Mucosa of stomach (tissue), 1 donor: ENCODE results near the gene TFAP2B.

ENCODE experiments used
- H3K27me3 ChIP-seq: one replicate; pipeline ENCODE4 v1.7.0; 2013; ENCODE audit warnings: mild to moderate bottlenecking, low read length; ENCODE audit not compliant: control insufficient read depth, insufficient read depth
- H3K36me3 ChIP-seq: one replicate; pipeline ENCODE4 v1.7.0; 2013; ENCODE audit warnings: low read length; ENCODE audit not compliant: control insufficient read depth, insufficient read depth
- H3K4me1 ChIP-seq: one replicate; pipeline ENCODE4 v1.7.0; 2013; ENCODE audit warnings: mild to moderate bottlenecking, low read length; ENCODE audit not compliant: control insufficient read depth, insufficient read depth
- H3K4me3 ChIP-seq: one replicate; pipeline ENCODE4 v1.7.0; 2013; ENCODE audit warnings: low read length
- H3K9ac ChIP-seq: one replicate; pipeline ENCODE4 v1.7.0; 2013; ENCODE audit warnings: mild to moderate bottlenecking, low read length, moderate library complexity
- H3K9me3 ChIP-seq: one replicate; pipeline ENCODE4 v1.7.0; 2013; ENCODE audit warnings: mild to moderate bottlenecking, low read length, moderate library complexity; ENCODE audit not compliant: control insufficient read depth
- donor health status: Pancreatic carcinoma.

The TFAP2B gene

GRCh38 chr6:50843842-50844241, 25.2 kb downstream of the TFAP2B start:
- Histone ChIP-seq H3K9ac (no peak overlapping the region), H3K9me3 (no peaks in the 10 kb centered on the region), H3K4me1 (no peaks in the 10 kb centered on the region), H3K27me3 (peaks cover 91% of the 10 kb centered on the region), H3K4me3 (no peak overlapping the region), H3K36me3 (no peaks in the 10 kb centered on the region)

- Histone ChIP-seq H3K4me3 (no peak overlapping the region), H3K36me3 (no peaks in the 10 kb centered on the region), H3K9me3 (no peaks in the 10 kb centered on the region), H3K4me1 (no peaks in the 10 kb centered on the region), H3K9ac (no peak overlapping the region), H3K27me3 (peaks cover 99% of the 10 kb centered on the region)
These were observed 26.9 kb downstream of the TFAP2B start for GRCh38 chr6:50845499-50846143.

DNA sequence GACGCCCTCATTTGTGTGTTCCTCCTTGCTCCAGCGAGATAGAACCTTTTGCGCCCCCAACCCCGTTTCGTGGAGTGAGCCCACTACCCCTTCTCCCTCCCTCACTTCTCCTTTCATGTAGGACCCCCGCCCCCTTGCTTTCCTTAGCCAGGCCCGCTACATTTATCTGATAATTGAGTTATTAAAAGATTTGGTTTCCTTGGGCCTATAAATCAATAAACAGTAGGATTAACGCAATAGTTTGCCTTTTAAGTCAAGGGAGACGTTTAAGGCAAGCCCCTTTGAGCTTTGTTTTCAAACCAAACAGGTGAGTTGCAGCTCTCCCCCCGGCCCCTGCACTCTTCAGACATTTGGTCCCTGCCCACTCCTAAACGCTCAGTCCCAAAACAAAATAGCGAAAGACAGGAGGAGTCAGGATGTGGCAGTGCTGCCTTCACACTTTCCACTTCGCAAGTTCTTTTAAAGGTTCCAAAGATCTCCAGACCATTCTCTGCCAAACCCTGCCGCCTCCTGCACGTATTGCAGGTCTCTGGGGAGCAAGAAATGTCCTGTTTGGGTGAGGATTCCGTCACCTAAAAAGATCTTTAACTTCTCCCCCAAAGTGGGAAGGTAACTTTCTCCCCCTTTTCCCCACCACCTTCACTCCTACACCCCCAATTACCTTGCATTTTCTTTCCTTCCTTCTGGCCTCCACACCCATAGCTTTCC, 27.6 kb downstream of the TFAP2B start:
- peaks cover 99% of the 10 kb centered on the region for H3K27me3 ChIP-seq
- no peak overlapping the region for H3K9ac ChIP-seq
- no peak overlapping the region for H3K4me3 ChIP-seq
- no peaks in the 10 kb centered on the region for H3K36me3 ChIP-seq
- H3K4me1 ChIP-seq: no peaks in the 10 kb centered on the region
- H3K9me3 ChIP-seq: no peaks in the 10 kb centered on the region

- Histone ChIP-seq H3K9ac (no peak overlapping the region), H3K36me3 (no peaks in the 10 kb centered on the region), H3K4me1 (no peaks in the 10 kb centered on the region), H3K9me3 (no peaks in the 10 kb centered on the region), H3K27me3 (peaks cover 99% of the 10 kb centered on the region), H3K4me3 (no peak overlapping the region)
These were observed 28.1 kb downstream of the TFAP2B start for GRCh38 chr6:50846852-50847155.

DNA sequence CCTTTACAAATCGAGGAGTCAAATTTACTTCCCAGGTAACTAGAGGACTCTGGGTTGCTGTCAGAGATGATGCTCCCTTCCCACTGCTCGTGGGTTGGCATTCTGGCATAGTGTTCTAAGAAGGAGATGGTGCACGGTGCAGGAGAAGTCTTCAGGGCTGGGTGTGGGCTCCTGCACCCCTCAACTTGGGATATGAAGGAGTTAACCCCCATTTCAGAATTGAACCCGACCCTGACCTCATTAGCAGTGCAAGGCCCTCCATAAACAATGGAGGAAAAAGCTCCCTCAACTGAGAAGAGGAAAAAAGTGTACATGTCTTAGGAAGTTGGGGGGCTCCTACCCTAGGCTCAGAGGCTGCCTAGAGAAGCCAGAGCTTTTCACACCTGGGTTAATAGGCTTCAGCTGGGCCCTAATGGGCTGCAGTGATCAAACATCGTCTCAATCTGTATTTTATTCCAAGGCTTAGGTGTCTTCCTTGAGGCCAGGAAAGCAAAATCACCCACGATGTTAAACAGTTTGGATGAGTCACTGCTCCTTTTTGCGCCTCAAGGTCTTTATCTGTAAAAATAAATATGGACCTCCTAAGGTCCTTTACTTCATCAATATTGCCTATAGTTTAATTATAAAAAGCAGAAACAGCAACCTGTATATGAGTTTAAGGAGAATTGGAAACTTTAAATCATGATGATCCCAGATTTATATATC, 29.4 kb downstream of the TFAP2B start:
- Histone ChIP-seq H3K4me1 (no peaks in the 10 kb centered on the region), H3K9me3 (no peaks in the 10 kb centered on the region), H3K27me3 (peaks cover 93% of the 10 kb centered on the region), H3K36me3 (no peaks in the 10 kb centered on the region), H3K4me3 (no peak overlapping the region), H3K9ac (no peak overlapping the region)

- Histone ChIP-seq H3K4me3 (no peak overlapping the region), H3K9ac (no peak overlapping the region), H3K27me3 (peaks cover 82% of the 10 kb centered on the region)
These were observed 30.5 kb downstream of the TFAP2B start for GRCh38 chr6:50848989-50849795.

DNA sequence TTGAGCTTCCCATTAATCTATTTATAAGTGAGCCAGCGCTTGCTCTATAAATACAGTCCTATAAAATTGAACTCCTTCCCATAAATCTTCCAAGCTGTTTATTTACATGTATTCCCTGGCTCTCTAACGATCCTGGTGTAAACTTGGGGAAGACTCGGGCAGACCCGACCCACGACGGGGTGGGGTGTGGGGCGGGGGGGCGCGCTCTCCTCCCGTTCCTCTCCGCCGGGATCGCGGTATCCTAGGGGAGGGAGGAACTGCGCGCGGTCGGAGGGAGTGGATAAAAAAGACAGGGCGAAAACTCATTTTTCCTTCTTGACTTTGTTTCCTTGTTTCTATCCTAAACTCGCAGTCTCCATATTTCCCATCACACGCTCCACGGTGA, 31.1 kb downstream of the TFAP2B start:
- Histone ChIP-seq H3K36me3 (no peaks in the 10 kb centered on the region), H3K9me3 (no peaks in the 10 kb centered on the region), H3K27me3 (peaks cover 76% of the 10 kb centered on the region), H3K4me3 (no peak overlapping the region), H3K9ac (no peak overlapping the region), H3K4me1 (no peaks in the 10 kb centered on the region)

More at GRCh38 chr6:50848989-50849795, 30.5 kb downstream of the TFAP2B start:
- no peaks in the 10 kb centered on the region for H3K36me3 ChIP-seq
- no peaks in the 10 kb centered on the region for H3K9me3 ChIP-seq
- no peaks in the 10 kb centered on the region for H3K4me1 ChIP-seq

DNA sequence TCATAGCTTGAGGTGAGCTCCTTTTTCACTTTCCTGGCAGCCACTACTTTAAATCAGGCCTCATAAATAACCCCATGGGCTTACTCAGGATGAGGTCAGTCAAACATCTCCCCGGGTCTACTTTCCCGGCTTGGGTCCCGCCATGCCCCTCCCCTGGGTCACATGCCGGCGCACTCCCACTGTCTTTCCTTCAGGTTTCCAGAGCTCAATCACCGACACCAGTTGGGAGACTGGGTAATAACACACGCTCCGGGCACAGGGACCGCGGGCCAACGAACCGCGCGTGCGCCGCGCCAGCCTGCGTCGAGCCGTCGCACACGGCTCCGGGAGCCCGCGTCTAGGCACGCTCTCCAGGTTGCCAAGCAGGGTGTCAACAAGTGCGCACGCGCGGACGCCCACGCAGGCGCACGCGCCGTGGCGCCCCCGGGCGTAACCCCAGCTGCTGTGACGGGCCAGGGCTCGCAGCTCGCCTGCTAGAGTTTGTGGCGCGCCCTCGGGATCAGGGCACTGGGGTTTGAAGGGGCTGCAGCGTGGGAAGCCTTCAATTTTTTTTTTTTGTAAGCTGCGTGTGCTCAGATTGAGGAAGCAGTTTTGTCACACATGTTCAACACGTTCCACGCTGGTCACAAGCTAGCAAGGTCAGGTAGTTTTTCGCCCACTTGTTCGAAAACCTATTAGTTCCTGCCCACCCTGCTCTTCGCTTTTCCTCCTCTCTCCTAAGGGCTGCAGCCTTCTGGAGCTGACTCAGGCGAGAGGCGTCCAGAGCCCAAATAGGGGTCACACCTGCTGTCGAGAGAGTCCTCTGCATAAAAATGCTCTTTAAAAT, 31.8 kb downstream of the TFAP2B start:
- no peak overlapping the region for H3K4me3 ChIP-seq
- H3K9me3 ChIP-seq: no peaks in the 10 kb centered on the region
- no peaks in the 10 kb centered on the region for H3K36me3 ChIP-seq
- peaks cover 70% of the 10 kb centered on the region for H3K27me3 ChIP-seq
- no peaks in the 10 kb centered on the region for H3K4me1 ChIP-seq
- no peak overlapping the region for H3K9ac ChIP-seq

GRCh38 chr6:50851049-50851845, 32.6 kb downstream of the TFAP2B start:
- H3K4me1 ChIP-seq: no peaks in the 10 kb centered on the region
- H3K9ac ChIP-seq: no peak overlapping the region
- peaks cover 61% of the 10 kb centered on the region for H3K27me3 ChIP-seq
- H3K9me3 ChIP-seq: no peaks in the 10 kb centered on the region
- H3K4me3 ChIP-seq: no peak overlapping the region
- no peaks in the 10 kb centered on the region for H3K36me3 ChIP-seq

DNA sequence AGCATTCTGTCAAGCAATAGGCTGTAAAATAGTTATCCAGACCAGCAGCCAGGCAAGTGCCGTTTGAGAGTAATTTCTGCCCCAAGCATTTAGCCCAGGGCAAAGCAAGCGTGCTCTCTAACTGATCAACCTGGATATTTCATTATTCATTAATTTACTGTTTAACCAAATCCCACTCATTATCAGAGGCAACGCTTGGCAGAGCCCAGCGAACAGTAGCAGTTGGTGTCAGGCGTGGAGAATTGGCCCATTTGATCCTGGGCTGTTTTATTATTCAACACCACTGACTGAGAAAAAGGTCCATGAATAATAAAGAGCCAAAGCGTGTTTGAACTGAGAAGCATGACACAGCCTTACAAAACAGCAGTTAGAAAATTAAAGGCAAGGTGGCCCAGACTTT, 35.3 kb downstream of the TFAP2B start:
- no peak overlapping the region for H3K4me3 ChIP-seq
- no peaks in the 10 kb centered on the region for H3K9me3 ChIP-seq
- H3K36me3 ChIP-seq: no peaks in the 10 kb centered on the region
- no peak overlapping the region for H3K9ac ChIP-seq
- H3K4me1 ChIP-seq: no peaks in the 10 kb centered on the region
- peaks cover 36% of the 10 kb centered on the region for H3K27me3 ChIP-seq

DNA sequence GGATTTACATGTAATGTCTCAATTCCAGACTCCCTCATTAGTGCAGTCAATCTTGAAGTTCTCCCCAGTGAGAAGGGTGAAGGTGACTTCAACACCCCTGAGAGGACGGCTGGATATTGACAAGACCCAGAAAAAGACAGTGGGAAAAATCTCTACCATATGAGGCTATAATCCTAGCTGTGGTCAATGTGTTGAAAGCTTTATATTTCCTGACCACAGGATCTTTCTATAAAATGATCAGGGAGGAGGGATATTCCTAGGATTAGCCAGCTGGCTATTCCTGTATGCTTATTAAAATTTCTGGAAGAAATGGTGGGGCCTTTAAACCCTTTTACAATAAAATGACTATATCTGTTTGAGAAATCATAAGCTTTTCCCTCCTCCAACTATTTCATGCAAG, 43.0 kb downstream of the TFAP2B start:
- no peaks in the 10 kb centered on the region for H3K27me3 ChIP-seq
- H3K4me1 ChIP-seq: no peaks in the 10 kb centered on the region
- H3K4me3 ChIP-seq: no peak overlapping the region
- no peak overlapping the region for H3K9ac ChIP-seq
- no peaks in the 10 kb centered on the region for H3K36me3 ChIP-seq
- H3K9me3 ChIP-seq: no peaks in the 10 kb centered on the region
